GM18499 (cell line): ENCODE data around the gene KRTAP1-4.
"Not testable (repeated sequence)": the region's sequence is repeated elsewhere in the genome, so short reads cannot be mapped to it uniquely, and the experiment has no call there.

Experiments
- ATAC-seq: cut with Tn5 transposase; IDR thresholded peaks from one replicate; pipeline ENCODE4 v1.9.1; 2021; ENCODE audit warnings: moderate number of reproducible peaks; ENCODE audit not compliant: insufficient read depth, unreplicated experiment

The KRTAP1-4 gene

DNA sequence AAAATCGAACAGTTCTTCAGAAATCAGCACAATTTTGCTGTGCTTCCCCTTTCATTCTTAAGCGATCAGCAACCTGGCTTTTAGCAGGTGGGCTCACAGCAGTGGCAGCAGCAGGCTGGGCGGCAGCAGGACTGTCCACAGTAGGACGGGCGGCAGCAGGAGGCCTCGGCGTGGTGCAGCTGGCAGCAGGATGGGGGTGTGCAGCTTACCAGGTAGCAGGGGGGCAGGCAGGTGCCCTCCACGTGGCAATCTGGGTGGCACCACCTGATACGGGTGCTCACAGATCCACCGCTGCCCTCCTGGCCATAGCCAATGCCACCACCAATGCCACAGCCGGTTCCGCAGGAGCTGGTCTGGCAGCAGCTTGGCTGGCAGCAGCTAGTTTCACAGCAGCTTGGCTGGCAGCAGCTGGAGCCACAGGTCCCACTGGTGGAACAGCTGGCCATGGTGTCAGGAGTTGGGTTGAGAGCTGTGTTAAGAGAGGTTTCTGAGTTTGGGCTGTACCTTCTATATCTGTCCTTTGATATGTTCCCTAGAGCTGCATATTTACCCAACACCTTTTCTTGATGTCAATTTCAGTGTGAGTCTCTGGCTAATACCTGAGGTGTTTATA, at the start of gene KRTAP1-4:
Gene KRTAP1-4, minus strand, starts transcription at position 563 of the 613 bp plus-strand sequence. Its CDS starts 117 bp downstream, at position 446.
- no peak for ATAC-seq

DNA sequence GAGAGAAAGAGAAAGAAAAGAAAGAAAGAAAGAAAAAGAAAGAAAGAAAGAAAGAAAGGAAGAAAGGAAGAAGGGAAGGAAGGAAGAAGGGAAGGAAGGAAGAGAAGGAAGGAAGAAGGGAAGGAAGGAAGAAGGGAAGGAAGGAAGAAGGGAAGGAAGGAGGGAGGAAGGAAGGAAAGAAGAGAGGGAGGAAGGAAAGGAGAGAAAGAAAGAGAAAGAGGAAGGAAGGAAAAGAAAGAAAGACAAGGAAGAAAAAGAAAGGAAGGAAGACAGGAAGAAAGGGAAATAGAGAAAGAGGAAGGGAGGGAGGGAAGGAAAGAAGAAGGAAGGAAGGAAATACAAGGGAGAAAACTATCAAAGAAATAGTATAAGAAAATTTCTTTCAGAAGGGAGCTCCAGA, 46.8 kb upstream of the KRTAP1-4 start:
- no peak for ATAC-seq

DNA sequence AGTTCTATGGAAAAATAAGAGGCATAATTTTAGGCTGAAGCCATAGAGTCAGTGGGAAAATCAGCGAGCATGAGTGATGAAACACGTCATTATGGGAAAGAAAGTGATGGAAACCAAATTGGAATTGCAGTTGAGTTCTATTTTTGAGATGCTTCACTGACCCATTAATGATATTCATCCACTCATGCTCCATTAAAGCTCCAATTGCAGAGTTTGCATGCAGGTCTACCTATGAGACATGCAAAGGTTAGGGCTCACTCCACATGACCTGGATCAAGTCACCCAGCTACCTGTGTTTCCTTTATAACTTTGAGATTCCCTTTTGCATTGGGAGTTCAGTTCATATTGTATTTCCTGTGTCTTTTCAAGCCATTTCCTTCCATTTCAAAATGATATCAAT, 43.7 kb upstream of the KRTAP1-4 start:
- ATAC-seq: no peak

- no peak for ATAC-seq
These were observed 41.8 kb upstream of the KRTAP1-4 start for GRCh38 chr17:41071606-41072360.

DNA sequence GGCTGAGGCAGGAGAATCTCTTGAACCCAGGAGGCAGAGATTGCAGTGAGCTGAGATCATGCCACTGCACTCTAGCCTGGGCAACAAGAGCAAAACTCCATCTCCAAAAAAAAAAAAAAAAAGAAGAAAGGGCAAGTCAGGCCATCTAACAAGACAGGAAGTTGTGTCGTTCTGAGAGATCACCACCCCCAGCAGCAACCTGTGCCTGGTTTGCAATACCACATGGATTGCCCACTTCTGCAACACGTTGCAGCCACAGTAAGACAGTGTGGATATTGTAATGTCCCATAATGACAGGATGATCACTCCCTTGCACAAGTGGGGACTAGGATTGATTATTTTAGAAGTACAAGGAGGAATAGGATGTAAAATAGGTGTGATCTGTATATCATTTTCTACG, 39.0 kb upstream of the KRTAP1-4 start:
- no peak for ATAC-seq

DNA sequence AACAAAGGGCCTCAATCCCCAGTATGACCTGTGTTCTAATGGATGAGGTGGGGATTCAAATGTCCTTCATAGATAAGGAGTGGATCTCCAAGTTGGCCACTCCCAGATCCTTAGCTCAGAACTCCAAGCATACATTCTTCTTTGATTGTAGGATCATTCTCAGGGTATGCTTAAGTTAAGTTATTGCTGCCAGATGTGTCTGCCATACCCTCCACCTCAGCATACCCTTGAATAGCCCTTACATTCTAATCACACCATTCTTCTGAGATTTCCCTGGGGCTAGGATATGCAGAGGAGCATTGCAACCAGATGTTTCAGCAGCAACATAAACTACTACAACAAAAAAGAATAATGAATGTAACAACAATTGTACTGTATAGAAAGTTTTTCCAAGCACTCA, 37.3 kb upstream of the KRTAP1-4 start:
- no peak for ATAC-seq

GRCh38 chr17:41065829-41066624, 36.0 kb upstream of the KRTAP1-4 start, which contains the start of gene KRTAP2-4:
Gene KRTAP2-4, minus strand, starts transcription at chr17:41065879. Its CDS starts 34 bp downstream, at chr17:41065845.
- ATAC-seq: no peak

GRCh38 chr17:41065016-41065689, 35.2 kb upstream of the KRTAP1-4 start:
- not testable (repeated sequence) for ATAC-seq

DNA sequence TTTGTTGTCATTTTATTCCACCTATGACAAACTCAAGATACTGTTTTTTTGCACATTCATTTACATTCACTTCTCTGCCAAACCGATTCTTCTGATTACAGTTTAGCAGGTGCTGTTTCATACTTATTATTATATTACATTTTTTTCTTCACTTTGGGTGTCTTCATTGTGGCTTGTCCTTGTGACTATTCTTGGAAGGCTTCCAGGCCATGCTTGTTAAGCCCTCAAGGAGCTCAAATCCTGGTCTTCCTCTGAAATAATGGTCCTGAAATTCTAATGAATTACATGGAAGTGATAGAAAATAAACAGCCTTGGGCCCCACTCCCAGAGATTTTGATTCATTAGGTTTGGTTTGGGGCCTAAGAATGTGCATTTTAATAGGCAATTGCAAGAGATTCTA, 34.3 kb upstream of the KRTAP1-4 start:
- ATAC-seq: no peak

DNA sequence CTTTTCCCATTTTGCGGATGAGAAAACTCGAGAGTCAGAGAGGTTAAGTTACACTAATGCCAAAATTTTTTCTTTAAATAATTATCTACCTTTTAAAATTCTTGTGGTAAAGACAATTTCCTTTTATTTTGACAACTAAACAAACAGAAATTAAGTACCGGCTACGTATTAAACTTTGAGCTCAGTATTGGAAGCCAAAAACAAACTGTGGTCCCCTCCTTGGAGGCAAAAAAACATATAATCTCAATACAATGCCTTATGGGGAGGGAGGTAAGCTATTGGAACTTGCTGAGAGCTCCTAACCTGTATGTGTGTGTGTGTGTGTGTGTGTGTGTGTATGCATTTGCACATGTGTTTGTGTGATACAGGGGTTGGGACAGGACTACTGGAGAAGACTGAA, 33.5 kb upstream of the KRTAP1-4 start:
- no peak for ATAC-seq

DNA sequence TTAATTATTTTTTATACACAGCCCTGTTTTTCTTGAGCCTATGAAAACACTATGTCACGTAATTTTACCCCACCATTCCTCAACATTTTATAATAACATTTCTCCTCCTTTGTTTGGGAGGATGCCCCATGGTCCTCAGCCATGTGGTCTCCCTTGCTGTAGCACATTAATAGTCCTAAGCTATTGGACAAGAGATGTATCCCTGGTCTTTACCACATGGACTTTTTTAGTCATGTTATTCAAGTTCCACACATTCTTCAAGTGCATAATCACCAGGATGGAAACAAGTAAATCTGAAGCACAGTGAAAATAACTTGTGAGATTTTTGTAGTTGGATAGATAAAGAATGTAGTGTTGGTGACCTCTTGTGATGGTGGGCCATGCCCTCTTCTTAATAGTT, 32.0 kb upstream of the KRTAP1-4 start:
- ATAC-seq: no peak

DNA sequence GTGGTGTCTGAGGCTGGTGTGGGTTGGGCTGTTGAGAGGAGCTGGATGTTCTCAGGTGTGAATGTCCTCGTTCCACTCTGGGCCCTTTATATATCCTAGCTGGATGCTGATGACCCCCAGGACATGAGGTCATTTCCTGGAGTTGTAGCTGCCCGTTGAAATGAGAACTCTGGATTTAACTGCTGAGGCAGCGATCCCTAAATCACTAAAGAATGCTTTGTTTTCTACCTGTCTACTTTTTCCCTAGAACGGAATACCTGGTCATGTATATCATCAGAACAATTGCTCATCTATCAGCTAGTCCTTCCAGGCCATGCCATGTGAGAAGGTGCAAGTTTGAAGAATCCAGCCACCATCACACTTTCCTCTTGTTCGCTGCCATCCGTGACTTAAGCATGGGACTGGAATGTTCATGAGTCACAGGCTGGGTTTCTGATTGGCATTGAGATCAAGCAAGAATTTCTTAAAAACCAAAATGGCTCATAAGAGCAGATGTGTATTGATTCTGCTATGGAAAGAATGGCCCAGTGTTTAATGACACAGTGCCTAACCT, 30.1 kb upstream of the KRTAP1-4 start, which contains the start of gene KRTAP2-3:
Gene KRTAP2-3, minus strand, starts transcription at position 63 of the 553 bp plus-strand sequence. CDS start 64 bp downstream, outside the sequence.
- no peak for ATAC-seq

GRCh38 chr17:41059276-41060051, 29.5 kb upstream of the KRTAP1-4 start:
- not testable (repeated sequence) for ATAC-seq

DNA sequence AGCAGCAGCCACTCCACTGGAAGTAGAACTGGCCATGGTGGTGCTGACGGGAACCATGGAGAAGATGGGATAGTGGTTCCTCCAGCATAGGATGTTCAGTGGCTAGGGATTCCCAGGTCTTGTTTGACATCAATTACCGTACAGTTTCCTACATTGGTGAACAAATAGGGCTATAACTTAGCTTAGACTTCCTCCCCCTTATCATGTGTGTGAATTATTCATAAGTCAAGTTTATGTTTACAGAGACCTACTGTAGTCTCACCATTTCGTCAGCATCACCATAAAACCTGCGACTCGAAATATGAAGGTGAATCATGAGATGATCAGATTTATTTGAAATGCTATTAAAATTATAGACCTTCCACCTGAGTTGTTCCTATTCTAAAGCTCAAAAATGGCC, 28.7 kb upstream of the KRTAP1-4 start:
- no peak for ATAC-seq

GRCh38 chr17:41057547-41057946, 27.6 kb upstream of the KRTAP1-4 start:
- no peak for ATAC-seq

GRCh38 chr17:41055130-41055529, 25.1 kb upstream of the KRTAP1-4 start, which contains the start of gene KRTAP2-2:
Gene KRTAP2-2, minus strand, starts transcription at chr17:41055230. Its CDS starts 19 bp downstream, at chr17:41055211.
- ATAC-seq: not testable (repeated sequence)

GRCh38 chr17:41054556-41054955, 24.6 kb upstream of the KRTAP1-4 start:
- not testable (repeated sequence) for ATAC-seq

DNA sequence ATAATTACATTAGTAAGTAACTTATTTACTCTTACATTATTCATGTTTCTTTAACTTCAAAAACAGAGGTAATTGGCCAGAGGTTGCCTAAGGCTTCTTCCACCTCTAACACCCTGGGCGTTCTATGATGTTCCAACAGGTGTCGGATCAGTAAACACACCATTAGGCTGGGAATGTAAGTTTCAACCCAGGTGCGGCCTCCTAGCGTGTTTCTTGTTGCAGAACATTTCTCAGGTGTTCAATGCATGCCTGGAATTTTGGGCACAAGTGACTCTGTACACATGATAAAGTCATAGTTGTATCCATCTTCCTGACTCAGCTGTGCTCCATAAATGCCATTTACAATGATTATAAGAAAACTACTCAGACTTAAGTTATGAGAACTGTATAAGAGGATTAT, 24.0 kb upstream of the KRTAP1-4 start:
- no peak for ATAC-seq

DNA sequence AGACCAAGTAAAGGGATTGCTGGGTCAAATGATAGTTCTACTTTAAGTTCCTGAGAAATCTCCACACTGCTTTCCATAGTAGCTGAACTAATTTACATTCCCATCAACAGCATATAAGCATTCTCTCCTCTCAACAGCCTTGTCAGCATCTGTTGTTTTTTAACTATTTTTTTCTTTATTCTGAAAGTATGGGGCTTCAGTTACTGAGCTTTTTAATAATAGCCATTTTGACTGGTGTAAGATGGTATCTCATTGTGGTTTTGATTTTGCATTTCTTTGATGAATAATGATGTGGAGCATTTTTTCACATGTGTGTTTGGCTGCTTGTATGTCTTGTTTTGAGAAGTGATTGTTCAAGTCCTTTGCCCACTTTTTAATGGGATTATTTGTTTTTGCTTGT, 22.6 kb upstream of the KRTAP1-4 start:
- no peak for ATAC-seq
